NOMO-1 treated with dmso at 0.1 percent for 144 hours (cell line): ENCODE data around the gene HIVEP1.

ENCODE experiments used
- DNase-seq: peaks from one replicate; lab custom pipeline; 2025; ENCODE audit not compliant: unreplicated experiment; lab: John Stamatoyannopoulos, UW

HIVEP1 gene

GRCh38 chr6:12017263-12017662 is 5.2 kb downstream of the HIVEP1 start:
- no peak for DNase-seq

- DNase-seq: no peak
Measured at GRCh38 chr6:12017876-12018401, 5.8 kb downstream of the HIVEP1 start.

DNA sequence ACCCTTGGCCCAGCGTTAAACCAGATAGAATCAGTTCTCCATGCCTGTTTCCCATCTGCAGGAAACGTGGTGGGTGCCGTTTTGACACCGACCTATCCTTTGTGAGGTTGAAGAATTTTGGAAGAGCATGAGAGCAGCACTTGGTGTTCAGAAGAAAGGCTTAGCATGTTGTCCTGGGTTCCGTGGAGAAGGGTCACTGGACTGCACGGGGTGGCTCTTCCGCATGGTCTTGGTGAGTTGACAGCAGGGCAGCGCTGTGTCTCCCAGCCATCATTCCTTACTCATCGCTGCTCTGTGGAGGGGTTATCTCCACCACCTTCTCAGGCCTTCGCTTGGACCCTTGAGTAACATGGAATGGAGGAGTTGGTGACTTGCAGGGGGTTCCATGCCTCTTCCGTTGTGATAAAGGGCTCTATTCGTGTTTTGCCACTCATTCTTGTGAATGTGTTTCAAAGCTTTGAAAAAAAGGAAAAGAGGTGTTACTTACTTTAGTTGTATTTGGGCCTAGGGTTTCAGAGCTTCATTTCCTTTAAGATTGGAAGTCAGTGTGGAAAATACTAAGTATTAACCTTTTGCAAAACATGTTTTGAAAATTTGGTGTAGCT is 8.2 kb downstream of the HIVEP1 start:
- DNase-seq: no peak

DNA sequence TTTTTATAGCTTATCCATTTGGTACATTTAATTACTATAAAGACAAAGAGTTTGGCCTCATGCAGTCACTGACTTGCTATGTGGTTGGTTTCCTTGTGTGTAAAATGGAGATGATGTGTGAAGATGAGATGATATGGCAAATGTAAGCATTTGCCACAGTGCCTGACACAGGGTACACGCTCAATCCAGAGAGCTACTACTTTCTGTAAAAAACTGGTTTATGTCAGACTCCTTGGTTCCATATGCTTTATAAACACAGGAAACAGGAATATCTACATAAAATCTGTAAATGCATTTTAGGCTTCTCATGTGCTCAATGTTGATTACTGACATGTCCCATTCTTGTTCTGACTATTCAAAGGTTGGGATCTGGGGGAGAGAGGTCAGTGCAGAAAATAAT is 10.4 kb downstream of the HIVEP1 start:
- DNase-seq: no peak

GRCh38 chr6:12022953-12023388 is 10.9 kb downstream of the HIVEP1 start:
- no peak for DNase-seq

DNA sequence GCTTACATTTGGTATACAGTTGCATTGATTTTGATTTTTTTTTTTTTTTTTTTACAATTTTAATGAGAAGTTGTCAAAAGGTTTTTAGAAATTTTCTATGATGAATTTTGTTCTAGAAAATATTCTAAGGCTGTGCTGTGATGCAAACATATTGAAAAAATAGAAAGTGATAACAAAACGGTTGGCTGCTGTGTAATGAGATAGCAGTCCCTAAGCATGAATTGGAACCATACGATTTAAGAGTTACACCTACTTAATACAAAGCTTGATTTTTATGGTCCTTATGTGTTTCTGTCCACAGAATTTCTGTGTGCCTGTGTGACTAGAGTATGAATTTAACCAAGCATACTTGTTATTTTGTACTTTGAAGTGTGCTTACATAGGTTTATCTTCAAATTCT is 12.1 kb downstream of the HIVEP1 start:
- no peak for DNase-seq

DNA sequence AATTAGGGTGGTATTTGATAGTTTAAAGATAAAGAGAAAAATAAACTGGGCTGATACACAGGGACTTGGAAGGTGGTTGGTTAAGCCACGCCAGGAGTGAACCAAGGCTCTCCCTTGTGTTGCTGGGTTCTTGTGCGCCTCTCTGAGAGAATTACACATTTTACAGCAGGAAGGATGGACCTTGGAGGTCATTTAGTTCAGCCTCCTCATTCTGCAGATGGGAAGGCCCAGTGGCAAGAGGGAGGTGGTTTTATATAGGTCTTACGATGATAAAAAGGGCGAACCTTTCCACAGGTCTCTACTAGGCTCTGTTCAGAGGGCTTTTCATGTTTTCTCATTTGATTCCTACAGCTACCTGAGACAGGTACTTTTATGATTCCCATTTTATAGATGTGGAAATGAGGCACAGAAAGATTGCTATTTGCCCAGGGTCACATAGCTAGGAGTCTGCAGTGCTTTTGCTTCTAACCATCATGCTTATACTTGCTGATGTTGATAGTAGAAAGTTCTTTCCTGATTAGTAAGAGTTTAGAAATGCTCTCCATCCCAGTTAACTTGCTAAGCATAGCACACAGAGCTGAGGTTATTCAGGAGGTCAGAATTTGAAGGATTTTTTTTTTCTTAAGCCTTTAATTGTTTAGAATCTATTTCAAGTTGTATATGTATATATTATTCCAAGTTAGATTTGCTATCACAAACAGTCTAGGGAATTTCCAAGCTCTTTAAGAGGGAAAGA is 12.8 kb downstream of the HIVEP1 start:
- DNase-seq: no peak

- no peak for DNase-seq
Measured at GRCh38 chr6:12026120-12026519, 14.0 kb downstream of the HIVEP1 start.

GRCh38 chr6:12026833-12027232 is 14.7 kb downstream of the HIVEP1 start:
- DNase-seq: no peak

DNA sequence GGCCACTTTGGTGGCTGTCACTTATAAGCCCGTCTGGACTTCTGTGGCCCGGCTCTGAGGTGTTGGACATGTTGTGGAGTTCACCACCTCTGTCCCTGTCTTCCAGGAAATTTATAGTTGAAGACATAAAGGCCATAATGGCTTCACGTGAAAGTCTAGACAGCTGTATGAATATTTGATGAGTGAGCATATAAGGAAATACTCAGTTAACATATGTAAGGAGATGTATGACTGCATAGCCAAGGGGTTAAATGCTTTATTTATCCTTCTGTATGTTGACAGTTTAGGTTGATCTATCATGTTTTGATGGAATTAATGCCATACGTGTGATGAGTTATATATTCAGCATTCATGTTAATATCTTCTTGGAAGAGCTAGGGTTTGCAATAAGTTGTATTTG is 16.1 kb downstream of the HIVEP1 start:
- DNase-seq: no peak

DNA sequence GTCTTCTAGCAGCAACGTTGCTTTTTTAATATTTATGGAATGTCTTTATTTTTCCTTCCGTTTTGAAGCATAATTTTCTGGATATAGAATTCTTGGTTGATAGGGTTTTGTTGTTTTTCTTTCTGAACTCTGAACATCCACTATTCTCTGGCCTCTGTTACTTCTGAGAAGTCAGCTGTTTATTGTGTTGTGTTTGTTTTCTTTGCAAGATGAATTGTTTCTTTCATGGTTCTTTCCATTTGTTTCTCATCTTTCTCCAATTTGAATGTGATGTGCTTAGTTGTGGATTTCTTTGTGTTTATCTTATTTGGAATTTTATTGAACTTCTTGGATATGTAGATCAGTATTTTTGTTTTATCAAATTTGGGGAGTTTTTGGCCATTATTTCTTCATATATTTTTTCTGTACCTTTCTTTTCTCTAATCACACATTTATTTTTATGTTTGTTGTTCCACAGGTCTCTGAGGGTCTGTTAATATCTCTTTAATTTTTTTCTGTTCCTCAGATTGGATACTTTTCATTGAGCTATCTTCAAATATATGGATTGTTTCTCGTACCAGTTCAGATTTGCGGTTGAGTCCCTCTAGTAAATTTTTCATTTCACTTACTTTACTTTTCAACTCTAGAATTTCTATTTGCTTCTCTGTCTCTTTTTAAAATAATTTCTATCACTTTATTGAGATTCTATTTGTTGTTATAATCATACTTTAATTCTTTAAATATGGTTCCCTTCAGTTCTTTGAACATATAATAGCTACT is 18.0 kb downstream of the HIVEP1 start:
- DNase-seq: no peak

DNA sequence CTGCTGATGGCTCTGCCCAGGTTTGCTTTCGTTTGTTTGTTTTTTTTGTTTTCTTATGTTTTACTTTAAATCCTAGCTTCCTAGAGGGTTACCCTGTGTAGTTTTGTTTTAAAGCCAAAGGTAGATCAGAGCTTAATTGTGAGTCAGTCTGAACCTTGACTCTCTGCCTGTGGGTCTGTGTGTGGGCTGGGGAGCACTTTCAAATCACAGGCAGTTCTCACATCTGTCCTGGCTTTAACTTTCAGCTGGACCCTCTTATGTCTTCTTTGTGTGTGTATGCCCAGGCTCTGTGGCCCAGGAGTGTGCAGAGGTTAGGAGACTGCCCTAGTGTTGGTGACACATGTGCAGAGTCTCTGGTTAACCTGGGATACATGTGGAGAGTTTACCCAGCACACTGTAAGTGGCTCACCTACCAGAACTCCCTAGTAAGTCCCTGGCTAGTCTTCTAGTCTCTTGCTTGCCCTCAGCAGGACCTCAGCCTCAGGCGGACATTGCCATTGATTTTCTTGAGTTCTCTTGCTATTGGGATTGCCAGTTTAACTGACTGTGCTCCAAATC is 19.0 kb downstream of the HIVEP1 start:
- DNase-seq: no peak

DNA sequence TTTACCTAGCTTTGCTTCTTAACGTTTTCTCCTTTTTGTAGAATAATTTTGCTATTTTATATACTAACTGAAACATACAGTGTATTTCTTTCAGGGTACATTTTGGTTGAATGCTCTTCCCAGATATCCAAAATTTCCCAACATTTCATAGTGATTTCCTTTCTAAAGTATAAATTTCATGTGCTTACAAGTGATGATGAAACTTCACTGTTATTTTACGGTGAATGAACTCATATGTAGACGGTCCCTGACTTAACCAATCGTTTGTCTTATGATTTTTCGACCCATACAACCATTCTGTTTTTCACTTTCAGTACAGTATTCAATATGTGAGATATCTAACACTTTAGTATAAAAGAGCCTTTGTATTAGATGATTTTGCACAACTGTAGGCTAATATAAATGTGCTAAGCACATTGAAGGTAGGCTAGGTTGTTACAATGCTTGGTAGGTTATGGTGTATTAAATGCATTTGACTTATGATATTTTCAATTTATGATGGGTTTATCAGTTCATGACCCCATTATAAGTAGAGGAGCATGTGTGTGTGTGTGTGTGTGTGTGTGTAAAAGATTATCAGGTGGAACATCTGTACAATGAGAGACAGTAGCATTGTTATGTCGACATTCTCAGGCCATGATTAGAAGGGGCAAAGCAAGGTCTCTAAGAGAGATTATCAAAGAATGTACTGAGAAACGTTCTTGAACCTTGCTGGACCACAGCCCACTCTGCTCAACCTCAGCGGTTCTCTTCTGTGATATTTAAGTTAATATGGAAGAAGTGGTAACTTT is 20.9 kb downstream of the HIVEP1 start:
- no peak for DNase-seq

- peak; percentile 32 for DNase-seq
Measured at GRCh38 chr6:12033770-12034169, 21.7 kb downstream of the HIVEP1 start.

DNA sequence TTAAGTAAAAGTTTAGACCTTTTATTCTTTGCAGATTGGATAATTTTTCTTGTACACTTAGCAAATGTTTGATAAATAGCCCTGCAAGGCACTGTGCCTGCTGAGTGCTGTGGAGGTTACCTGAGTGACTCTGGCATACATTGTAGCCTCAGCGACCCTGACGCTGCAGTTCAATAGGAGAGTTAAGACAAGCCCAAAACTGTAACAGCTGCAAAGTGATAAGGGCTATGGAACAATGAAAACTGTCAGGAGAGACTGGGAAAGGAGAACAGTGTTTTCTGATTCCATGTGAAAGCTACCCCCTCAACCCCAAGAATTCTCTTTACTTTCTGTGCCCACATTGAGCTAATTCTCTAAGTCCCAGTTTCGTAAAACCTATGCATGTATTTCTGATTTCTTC is 22.2 kb downstream of the HIVEP1 start:
- no peak for DNase-seq

DNA sequence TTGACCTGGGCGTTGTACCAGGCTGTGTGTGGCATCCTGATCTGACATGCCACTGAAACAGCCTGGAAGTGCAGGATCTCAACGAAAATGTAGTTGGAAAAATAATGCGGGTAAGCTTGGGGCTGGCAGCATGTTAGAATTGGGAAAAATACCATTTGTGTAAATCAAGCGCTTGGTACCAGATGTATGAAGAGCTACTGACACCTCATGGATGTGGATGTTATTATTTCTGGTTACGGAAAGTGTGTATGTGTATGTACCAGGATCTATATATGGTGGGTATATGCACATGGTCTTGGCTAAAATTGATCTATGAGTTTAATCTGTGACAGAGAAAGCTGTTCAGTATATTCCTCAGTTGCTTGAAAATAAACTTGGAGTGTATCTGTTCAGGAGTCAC is 22.7 kb downstream of the HIVEP1 start:
- no peak for DNase-seq

- DNase-seq: no peak
Measured at GRCh38 chr6:12036766-12037165, 24.7 kb downstream of the HIVEP1 start.

DNA sequence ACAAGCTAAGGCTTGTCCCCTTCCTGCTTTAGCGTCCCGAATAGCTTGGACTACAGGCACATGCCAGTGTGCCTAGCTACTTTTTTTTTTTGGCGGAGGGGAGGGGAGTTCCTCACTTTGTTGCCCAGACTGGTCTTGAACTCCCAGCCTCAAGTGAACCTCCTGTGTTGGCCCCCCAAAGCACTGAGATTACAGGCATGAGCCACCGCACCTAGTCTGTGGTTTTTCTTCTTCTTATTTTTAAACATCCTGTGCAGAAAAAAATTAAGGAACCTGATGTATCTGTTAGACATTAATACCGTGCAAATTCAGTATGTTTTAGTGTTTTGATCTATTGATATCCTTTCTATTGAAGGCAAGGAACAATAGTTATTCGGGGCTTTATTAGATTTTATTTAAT is 25.7 kb downstream of the HIVEP1 start:
- peak; percentile 11 for DNase-seq

- DNase-seq: no peak
Measured at GRCh38 chr6:12039540-12040459, 27.7 kb downstream of the HIVEP1 start.

DNA sequence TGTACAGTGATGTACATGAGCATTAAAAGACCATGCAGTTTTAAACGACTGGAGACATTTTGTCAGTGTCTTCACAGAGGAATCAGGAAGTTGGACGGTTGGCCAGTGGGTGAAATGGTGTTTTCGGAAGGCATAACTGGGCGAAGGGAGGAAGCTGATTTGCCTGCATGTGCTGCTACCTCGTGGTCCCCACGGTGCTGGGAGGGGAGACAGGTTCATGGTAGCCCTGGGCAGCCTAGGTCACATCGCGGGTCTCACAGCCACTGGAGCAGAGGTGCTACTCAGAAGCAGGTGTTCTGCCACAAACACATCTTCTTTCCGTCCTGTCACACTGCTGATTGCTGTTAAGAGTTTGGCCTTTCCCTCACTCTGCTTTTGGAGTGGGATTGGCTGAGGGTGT is 35.2 kb downstream of the HIVEP1 start:
- DNase-seq: no peak
